Loucy (cell line): ENCODE measurements around the gene NUSAP1.

Experiments used
- H2AFZ ChIP-seq: fragments of 200-600 bp; sonication (generic); 2 replicates; pipeline ENCODE4 v1.6.0; 2016; ENCODE audit warnings: antibody characterized with exemption, mild to moderate bottlenecking, low read length, moderate library complexity
- H3F3A ChIP-seq: fragments of 200-600 bp; 2 replicates; pipeline ENCODE4 v1.6.0; 2016; ENCODE audit warnings: antibody characterized with exemption, low read depth, mild to moderate bottlenecking
- H3K27me3 ChIP-seq: fragments of 200-600 bp; sonication (generic); 2 replicates; pipeline ENCODE4 v1.6.1; 2014; ENCODE audit warnings: low read length, mild to moderate bottlenecking; ENCODE audit not compliant: insufficient read depth, poor library complexity, severe bottlenecking
- H3K36me3 ChIP-seq: fragments of 200-600 bp; sonication (generic); 2 replicates; pipeline ENCODE4 v1.6.1; 2016; ENCODE audit warnings: low read length; ENCODE audit not compliant: insufficient read depth
- H3K4me1 ChIP-seq: fragments of 200-600 bp; sonication (generic); 2 replicates; pipeline ENCODE4 v1.5.1; 2014; ENCODE audit warnings: low read length, mild to moderate bottlenecking; ENCODE audit not compliant: insufficient read depth, poor library complexity, severe bottlenecking
- H3K4me2 ChIP-seq: fragments of 200-600 bp; sonication (generic); 2 replicates; pipeline ENCODE4 v1.6.0; 2014; ENCODE audit warnings: antibody characterized with exemption, low read length, low read depth, mild to moderate bottlenecking; ENCODE audit not compliant: poor library complexity, severe bottlenecking
- H3K4me3 ChIP-seq: fragments of 200-600 bp; sonication (generic); 2 replicates; pipeline ENCODE4 v1.5.1; 2014; ENCODE audit warnings: low read length, mild to moderate bottlenecking, mixed read lengths; ENCODE audit not compliant: poor library complexity, severe bottlenecking
- H3K79me2 ChIP-seq: fragments of 200-600 bp; sonication (generic); 2 replicates; pipeline ENCODE4 v1.6.1; 2014; ENCODE audit warnings: low read length; ENCODE audit not compliant: insufficient read depth
- H3K9ac ChIP-seq: fragments of 200-600 bp; sonication (generic); 2 replicates; pipeline ENCODE4 v1.6.0; 2014; ENCODE audit warnings: mild to moderate bottlenecking, low read depth, low read length, moderate library complexity; ENCODE audit not compliant: poor library complexity, severe bottlenecking
- H3K9me2 ChIP-seq: fragments of 200-600 bp; sonication (generic); replicated peaks from 2 replicates; pipeline ENCODE4 v1.6.1; 2016; ENCODE audit warnings: low read depth, low read length, mixed read lengths
- H3K9me3 ChIP-seq: fragments of 200-600 bp; sonication (generic); 2 replicates; pipeline ENCODE4 v1.6.1; 2014; ENCODE audit warnings: mild to moderate bottlenecking, antibody characterized with exemption, low read length, low read depth; ENCODE audit not compliant: insufficient read depth
- H4K20me1 ChIP-seq: fragments of 200-600 bp; sonication (generic); 2 replicates; pipeline ENCODE4 v1.6.0; 2014; ENCODE audit warnings: antibody characterized with exemption, low read length, mild to moderate bottlenecking; ENCODE audit not compliant: insufficient read depth, poor library complexity, severe bottlenecking
- EZH2phosphoT487 ChIP-seq: fragments of 200-600 bp; IDR thresholded peaks from 2 replicates; pipeline ENCODE4 v1.6.1; 2018; ENCODE audit warnings: antibody characterized with exemption, mild to moderate bottlenecking, moderate library complexity, borderline replicate concordance
- TF ChIP-seq, protein P1 (sequence below): fragments of 200-600 bp; sonication (generic); conservative IDR thresholded peaks from 2 replicates; pipeline ENCODE4 v1.5.1; 2014; ENCODE audit warnings: mild to moderate bottlenecking, antibody characterized with exemption, low read length

Gene NUSAP1

DNA sequence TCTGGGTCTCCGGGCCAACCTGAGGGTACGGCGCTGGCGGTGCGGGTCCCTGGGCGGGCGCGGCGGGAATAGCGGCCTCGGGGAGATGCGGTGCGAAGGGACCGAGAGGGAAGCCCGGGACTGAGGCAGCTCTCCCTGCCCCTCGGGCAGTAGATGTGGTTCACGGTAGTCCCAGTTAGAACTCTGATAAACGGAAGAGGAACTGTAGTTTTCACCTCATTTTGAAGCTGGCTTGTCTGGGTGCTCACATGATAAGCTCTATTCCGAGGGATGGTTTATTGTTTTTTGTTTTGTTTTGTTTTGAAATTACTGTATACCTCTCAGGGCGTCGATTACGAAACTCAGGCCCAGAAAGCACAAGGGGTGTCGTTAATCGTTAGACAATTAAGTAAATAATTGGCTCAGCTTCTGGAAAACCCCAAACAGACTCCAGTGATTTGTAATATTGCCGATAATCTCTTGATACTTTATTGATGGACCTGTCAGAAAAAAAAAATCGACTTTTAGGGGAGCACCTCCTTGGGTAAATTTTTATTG lies 413 bp downstream of the NUSAP1 start:
- peaks cover 84% of the 10 kb centered on the region for H3K79me2 ChIP-seq
- no peaks in the 10 kb centered on the region for H3K9me2 ChIP-seq
- peaks cover under 1% of the 10 kb centered on the region; the same call in 1 of the 2 replicates for H3K36me3 ChIP-seq
- peak overlapping the region; percentile 86 for H2AFZ ChIP-seq
- H3K4me3 ChIP-seq, result peak overlapping the region; percentile 100
- peaks cover 17% of the 10 kb centered on the region for H4K20me1 ChIP-seq
- peaks cover 38% of the 10 kb centered on the region for H3K4me1 ChIP-seq
- no peaks in the 10 kb centered on the region for H3K9me3 ChIP-seq
- H3K4me2 ChIP-seq, result peak overlapping the region; percentile 78
- H3F3A ChIP-seq, result no peaks in the 10 kb centered on the region
- peak overlapping the region; percentile 99 for H3K9ac ChIP-seq
- peaks cover 11% of the 10 kb centered on the region for H3K27me3 ChIP-seq
- TF ChIP-seq EZH2phosphoT487, result no peak
- TF ChIP-seq, protein P1, sequence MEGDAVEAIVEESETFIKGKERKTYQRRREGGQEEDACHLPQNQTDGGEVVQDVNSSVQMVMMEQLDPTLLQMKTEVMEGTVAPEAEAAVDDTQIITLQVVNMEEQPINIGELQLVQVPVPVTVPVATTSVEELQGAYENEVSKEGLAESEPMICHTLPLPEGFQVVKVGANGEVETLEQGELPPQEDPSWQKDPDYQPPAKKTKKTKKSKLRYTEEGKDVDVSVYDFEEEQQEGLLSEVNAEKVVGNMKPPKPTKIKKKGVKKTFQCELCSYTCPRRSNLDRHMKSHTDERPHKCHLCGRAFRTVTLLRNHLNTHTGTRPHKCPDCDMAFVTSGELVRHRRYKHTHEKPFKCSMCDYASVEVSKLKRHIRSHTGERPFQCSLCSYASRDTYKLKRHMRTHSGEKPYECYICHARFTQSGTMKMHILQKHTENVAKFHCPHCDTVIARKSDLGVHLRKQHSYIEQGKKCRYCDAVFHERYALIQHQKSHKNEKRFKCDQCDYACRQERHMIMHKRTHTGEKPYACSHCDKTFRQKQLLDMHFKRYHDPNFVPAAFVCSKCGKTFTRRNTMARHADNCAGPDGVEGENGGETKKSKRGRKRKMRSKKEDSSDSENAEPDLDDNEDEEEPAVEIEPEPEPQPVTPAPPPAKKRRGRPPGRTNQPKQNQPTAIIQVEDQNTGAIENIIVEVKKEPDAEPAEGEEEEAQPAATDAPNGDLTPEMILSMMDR, result no peak

DNA sequence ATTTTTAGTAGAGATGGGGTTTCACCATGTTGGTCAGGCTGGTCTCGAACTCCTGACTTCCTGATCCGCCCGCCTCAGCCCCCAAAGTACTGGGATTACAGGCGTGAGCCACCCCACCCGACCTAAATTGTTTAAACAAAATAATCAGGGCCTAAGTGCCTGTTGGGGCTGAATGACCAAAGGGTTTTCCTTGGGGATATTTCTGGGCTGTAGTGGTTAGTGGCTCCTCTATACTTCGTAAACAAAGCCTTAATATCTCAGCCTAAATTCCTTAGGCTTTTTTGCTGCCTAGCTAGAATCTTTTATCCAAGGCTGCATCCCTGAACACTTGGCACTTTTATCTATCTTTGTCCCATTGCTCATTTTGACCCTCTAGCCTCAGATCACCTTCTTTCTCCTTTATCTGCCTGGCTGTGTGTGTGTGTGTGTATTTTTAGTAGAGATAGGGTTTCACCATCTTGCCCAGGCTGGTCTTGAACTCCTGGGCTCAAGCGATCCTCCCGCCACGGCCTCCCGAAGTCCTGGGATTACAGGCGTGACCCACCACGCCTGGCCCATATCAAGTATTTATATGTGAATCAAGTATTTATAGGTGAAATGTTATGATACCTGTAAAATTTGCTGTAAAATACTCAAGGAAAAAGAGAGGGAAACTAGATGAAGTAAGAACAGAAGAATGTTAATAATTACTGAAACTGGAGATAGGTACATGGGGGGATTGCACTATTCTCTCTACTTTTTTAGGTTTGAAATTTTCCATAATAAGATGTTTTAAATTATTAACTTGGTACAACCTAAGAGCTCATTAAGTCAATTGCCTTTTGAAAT lies 1.8 kb downstream of the NUSAP1 start:
- Histone ChIP-seq H3F3A (no peaks in the 10 kb centered on the region), H3K36me3 (peaks cover 5% of the 10 kb centered on the region), H3K4me1 (peaks cover 50% of the 10 kb centered on the region), H2AFZ (0 out of 2 replicates have a peak overlapping the region, but pooled peaks have one; percentile 22), H3K79me2 (peaks cover 88% of the 10 kb centered on the region), H3K9me3 (no peaks in the 10 kb centered on the region), H3K4me2 (peak overlapping the region; percentile 78), H3K4me3 (peak overlapping the region; percentile 100), H4K20me1 (peaks cover 18% of the 10 kb centered on the region), H3K27me3 (peaks cover 11% of the 10 kb centered on the region), H3K9me2 (no peaks in the 10 kb centered on the region), H3K9ac (peak overlapping the region; percentile 99)
- TF ChIP-seq, protein P1, result no peak
- no peak for TF ChIP-seq EZH2phosphoT487

DNA sequence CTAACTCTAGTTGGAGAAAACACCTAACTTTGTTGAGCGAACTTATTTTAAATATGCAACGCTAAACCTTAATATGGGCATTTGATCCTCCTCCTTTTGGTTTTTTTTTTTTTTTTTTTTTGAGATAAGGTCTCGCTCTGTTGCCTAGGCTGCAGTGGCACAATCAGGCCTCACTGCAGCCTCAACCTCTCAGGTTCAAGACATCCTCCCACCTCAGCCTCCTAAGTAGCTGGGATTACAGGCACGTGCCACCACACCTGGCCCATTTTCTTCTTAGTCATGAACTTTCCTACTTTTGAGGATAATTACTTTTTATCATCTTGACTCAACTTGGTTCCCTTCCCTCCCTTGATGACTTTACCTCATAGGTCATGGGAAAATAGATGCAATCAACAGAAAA lies 3.9 kb downstream of the NUSAP1 start:
- H3K9ac ChIP-seq, result peak overlapping the region; percentile 57
- no peaks in the 10 kb centered on the region for H3K9me3 ChIP-seq
- H4K20me1 ChIP-seq, result peaks cover 38% of the 10 kb centered on the region
- peaks cover 11% of the 10 kb centered on the region for H3K27me3 ChIP-seq
- no peaks in the 10 kb centered on the region for H3K9me2 ChIP-seq
- peaks cover 55% of the 10 kb centered on the region for H3K4me1 ChIP-seq
- no peaks in the 10 kb centered on the region for H3F3A ChIP-seq
- H3K4me2 ChIP-seq, result peak overlapping the region; percentile 80
- H2AFZ ChIP-seq, result no peak overlapping the region
- peak overlapping the region; percentile 71 for H3K4me3 ChIP-seq
- H3K79me2 ChIP-seq, result peaks cover 90% of the 10 kb centered on the region
- peaks cover 26% of the 10 kb centered on the region for H3K36me3 ChIP-seq
- no peak for TF ChIP-seq EZH2phosphoT487
- TF ChIP-seq, protein P1, result no peak
